Ammon's horn (tissue), 1 donor: ENCODE data around the gene ADRM1.

ENCODE experiments used
- DNase-seq: peaks from one replicate; pipeline ENCODE4 v3.0.0-alpha.2; 2016; ENCODE audit warnings: low spot score

ADRM1 gene

GRCh38 chr20:62323980-62324906, 21.4 kb downstream of the ADRM1 start:
- no peak for DNase-seq

DNA sequence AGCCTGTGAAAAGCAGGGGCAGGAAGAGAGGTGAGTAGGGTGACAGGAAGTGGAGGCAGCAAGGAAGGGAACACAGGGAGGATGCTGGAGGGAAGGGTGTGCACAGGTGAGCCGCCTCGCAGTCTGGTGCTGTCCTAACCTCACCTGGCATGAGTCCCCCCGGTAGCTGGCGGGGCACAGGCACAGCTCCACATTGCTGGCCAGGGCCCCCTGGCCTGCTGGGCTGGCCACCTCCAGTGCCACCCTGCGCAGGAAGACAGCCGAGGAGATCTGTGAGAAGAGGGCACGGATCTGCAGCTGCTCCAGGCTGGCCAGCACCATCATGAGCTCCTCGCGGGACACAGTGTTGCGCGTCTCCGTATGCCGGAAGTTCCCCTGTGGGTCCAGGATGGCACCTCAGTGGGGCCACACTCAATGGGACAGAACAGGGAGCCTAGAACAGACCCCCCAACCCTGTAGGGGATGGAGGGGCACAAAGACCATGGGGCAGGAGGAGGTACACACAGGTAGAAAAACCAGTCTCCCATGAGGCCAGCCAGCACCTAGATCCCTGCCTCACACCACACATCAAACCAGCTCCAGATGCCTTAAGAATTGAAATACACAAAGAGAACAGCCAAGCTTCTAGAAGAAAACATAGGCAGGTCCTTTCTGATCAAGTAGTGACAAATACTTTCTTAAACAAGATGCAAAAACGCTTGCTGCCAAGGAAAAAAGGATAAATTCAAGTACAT, 22.5 kb downstream of the ADRM1 start:
- DNase-seq: no peak

- DNase-seq: no peak
Observed at GRCh38 chr20:62326559-62326958, 23.8 kb downstream of the ADRM1 start.

DNA sequence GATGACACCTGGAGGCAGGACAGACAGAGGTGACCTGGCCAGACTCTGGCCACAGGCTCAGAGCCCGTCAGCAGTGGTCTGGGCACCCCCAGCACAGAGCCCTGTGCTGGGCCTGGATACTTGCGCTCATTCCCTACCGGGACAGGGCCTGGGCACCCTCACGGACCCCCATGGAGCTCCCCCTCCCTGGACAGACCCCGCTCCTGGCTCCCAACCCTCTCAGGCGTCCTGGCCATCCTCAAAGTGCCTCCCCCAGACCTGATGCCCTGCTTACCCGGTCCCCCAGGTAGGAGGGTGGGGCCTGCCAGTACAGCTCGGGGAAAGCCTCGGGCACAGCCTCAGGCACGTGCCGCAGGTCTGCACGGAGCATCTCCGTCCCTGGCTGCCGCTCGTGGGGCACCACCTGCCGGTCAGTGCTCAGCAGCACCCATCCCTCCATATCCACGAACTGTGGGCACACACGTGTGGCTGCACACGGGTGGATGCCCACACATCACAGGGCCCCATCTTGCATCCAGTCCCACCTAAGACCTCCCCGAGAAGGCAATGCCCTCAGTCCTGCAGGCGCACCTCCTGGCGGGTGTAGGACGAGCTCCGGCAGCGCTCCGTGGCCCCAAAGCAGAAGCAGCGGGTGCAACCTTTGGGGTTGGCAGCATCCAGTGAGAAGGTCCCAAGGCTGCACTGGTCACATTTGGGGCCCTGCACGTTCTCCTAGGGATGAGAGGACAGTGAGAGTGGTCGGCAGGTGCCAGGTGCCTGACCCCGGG, 24.3 kb downstream of the ADRM1 start:
- DNase-seq: no peak

DNA sequence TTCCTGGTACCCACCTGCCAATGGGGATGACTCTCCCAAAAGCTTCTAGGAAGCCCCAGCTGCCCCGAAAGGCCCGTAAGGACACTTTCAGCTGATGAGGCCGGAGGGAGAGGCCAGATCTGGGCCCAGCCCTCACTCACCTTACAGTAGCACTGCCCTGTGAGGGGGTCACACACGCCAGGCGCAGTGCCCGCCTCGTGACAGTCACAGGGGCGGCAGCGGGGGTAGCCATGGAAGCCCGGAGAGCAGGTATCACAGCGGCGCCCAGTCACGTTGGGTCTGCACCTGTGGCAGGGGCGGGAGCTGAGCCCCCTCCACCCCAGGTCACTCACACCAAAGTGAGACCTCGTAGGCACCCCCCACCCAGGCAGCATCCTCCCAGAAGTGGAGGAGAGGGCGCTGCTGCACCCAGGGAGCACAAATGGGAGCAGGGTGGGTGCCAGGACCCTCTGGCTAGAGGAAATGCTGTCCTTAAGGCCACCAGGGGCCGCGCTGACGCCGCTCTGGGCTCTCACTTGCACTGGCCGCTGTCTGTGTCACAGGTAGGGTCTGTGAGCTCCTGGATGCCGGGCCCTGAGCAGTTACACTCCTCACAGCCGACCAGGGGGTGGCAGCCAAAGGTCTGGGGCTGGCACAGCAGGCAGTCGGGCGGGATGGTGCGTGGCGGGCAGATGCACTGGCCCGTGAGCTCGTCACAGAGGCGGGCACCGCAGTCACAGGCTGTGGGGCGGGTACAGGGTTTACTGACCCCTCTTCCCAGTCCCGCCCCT, 25.1 kb downstream of the ADRM1 start:
- DNase-seq: no peak

DNA sequence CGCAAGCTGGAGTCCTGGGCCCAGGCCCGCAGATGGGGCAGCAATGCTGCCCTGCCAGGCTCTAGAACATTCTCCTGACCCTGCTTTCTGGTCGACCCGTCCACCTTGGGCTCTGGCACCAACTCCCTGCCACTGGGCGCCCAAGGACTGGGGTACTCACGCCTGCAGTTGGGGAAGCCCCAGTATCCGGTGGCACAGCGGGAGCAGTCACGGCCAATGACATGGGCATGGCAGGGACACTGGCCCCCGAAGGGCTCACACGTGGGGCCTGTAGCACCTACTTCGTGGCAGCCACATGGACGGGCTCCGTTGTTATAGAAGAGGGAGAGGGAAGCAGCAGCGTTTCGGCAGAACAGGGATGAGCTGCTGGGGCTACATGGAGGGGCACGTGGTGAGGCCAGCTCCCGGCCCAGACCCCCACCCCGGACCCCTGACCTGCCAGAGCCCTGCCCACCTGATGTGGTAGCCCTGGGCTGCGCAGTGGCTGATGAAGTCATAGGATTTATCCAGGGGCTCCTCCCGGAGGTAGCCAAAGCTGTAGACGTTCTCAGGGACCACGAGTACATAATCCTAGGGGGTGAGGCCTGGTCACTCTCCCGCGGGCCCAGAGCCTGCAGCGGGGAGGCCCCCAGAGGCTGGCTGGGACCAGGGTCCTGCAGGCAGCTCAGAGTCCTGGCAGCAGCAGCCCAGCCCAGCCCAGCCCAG, 26.0 kb downstream of the ADRM1 start:
- no peak for DNase-seq

DNA sequence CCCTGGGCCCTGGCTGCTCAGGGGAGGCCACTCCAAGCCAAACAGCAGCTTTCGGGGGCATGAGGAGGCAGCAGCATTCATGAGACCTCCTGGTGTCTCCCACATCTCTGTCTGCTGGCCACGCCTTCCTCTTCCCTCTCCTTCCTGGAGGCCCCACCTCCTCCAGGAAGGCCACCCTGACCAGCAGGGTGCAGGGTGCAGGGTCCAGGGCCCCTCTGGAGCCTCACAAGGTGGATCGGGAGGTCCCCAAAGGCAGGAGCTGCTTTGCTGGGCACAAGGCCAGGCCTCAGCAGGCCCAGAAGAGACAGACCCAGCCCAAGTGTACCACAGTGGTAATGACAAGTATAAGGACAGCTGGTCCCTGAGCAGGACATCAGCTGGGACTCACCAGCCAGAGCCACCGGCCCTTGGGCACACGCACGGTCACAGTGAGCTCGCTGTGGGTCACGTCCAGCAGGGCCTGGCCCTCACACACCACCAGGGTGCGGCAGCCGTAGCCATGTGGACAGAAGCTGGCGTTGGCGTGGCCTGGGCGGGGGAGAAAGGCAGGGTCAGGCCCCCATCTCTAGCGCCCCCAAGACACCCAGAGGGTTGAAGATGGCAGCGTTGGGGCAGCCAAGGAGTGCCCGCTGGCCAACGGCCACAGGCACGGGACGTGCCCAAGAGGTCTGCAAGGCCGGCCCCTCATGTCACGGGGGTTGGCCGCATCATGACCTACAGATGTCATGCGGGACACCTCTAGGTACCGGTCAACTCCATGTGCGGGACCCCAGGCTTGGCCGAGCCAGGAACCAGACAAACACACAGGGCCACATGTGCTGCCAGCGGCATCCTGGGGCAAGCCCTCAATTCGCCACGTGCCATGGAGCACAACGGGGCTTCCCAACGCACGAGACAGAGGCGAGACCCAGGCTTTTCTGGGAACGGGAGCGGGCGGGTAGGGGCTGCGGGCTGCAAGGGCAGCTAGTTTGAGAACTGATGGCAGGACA, 26.9 kb downstream of the ADRM1 start:
- no peak for DNase-seq

DNA sequence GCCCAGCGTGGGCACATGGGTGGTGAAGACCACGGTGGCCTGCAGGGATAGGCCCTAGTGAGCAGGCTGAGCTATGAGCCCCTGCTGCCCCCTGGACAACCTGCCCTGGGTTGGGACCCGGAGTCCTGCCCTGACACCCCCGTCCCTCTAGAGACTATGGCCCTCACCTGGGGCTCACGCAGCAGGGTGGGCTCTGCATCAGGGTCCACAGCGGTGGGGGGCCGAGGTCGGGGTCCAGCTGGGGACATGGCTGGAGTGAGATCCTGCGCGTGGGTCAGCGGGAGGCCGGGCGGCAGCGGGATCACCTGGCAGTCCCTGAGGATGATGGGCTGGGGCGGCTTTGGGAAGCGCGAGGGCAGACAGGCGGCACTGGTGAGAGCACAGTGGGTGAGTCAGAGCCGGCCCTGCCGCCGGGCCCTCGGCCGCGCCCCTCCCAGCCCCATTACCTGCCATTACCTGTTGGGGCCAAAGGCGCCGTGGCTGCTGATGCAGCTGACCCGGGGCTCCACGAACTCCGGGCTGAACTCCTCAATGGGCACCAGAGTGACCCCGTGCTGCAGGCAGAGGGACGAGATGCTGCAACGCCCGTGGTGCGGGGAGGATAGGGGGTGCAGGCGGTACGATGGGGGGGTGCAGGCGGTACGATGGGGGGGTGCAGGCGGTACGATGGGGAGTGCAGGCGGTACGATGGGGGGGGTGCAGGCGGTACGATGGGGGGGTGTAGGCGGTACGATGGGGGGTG, 27.9 kb downstream of the ADRM1 start:
- DNase-seq: no peak

- DNase-seq: no peak
Observed at GRCh38 chr20:62331347-62331746, 28.6 kb downstream of the ADRM1 start.

- DNase-seq: no peak
Observed at GRCh38 chr20:62332421-62332820, 29.6 kb downstream of the ADRM1 start.

GRCh38 chr20:62332989-62333819, 30.4 kb downstream of the ADRM1 start:
- no peak for DNase-seq

- DNase-seq: no peak
Observed at GRCh38 chr20:62333820-62334595, 31.2 kb downstream of the ADRM1 start.

- DNase-seq: no peak
Observed at GRCh38 chr20:62334881-62335280, 32.1 kb downstream of the ADRM1 start.

DNA sequence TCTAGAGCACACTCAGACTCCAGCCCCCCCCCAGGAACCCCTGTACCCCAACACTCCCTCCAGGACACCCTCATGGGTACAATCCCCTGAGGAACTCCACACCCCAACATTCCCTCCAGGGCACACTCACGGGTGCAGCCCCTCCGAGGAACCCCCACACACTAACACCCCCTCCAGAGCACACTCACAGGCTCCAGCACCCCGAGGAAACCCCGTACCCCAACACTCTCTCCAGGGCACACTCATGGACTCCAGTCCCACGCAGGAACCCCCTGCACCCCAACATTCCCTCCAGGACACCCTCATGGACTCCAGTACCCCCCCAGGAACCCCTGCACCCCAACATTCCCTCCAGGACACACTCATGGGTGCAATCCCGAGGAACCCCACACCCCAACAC, 32.7 kb downstream of the ADRM1 start:
- no peak for DNase-seq

DNA sequence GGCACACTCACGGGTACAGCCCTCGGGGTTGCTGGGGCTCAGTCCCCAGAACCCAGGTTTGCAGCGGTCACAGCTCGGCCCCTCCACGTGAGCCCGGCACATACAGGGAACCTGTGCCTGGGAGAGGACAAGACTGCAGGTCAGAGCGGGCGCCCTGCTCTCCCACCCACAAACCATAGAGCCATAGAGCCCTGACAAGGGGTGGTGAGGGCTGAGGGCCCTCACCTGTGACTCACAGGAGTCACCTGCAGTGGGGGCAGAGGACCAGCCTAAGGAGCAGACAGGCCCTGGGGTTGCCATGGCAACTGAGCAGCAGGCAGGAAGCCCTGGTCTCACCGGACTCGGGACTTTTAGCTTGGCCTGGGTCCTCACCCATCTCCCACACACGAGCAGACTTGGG, 33.5 kb downstream of the ADRM1 start:
- DNase-seq: no peak

- no peak for DNase-seq
Observed at GRCh38 chr20:62336775-62337557, 34.2 kb downstream of the ADRM1 start.
